ENCODE data around the gene C9orf85. TPM values are rescaled to one million over a fixed set of nuclear protein-coding genes. Genes with fewer than 3 reads are reported as not detected.
"Not testable (repeated sequence)": the region's sequence is repeated elsewhere in the genome, so short reads cannot be mapped to it uniquely, and the experiment has no call there.

C9orf85 gene
- total and polyA plus RNA-seq, 9 donors, result 19.5 to 25.0 (median 20.9) TPM

DNA sequence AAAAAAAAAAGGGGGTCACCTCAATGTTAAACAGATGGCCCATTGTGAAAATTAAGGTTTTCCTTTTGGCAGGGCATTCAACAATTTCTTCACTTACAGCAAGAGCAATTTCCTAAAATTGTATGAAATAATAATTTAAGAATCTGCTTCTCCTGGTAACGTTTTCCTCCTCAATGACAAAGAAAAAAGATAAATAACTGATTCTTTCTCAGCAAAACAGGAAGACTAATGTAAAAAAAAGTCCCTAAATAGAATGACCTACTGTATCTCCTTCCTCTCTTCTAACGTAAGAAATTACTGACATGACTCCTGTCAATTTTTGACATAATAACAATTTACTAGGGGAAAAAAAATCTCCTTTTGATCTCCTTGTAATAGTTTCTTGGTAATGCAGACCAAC is 26.0 kb upstream of the C9orf85 start:
- H3K4me1 ChIP-seq (ENCODE audit: control insufficient read depth, insufficient read depth, low read length), result no peaks in the 10 kb centered on the region
- no peak overlapping the region for H3K27ac ChIP-seq (ENCODE audit: low read length)
- no peaks in the 10 kb centered on the region for H3K27me3 ChIP-seq (ENCODE audit: control insufficient read depth, insufficient read depth, low read length)
- H3K4me3 ChIP-seq (ENCODE audit: low read length), result no peak overlapping the region
- H3K9me3 ChIP-seq (replicated peaks; ENCODE audit: control insufficient read depth, low read depth, low read length), result peaks cover 23% of the 10 kb centered on the region
- DNase-seq, result peak; percentile 7
- H3K36me3 ChIP-seq (ENCODE audit: control insufficient read depth, insufficient read depth, low read length), result no peaks in the 10 kb centered on the region
- no CpG with 5 or more reads among the region's 2 CpGs for WGBS (ENCODE audit: insufficient coverage)

DNA sequence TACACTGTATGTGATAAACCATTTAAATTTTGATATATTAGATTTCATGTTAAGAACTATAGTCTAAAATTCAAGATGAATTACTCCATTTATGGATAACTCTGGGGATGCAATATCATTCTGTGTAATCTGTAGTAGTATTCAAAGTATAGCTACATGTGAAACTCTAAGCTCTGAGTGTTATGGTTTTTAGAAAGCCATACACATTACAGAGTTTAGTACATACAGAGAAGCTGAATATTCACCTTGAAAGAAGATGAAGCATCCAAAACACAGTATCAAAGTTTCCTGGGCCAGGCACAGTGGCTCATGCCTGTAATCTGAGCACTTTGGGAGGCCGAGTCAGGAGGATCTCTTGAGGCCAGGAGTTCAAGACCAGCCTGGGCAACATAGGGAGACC is 25.4 kb upstream of the C9orf85 start:
- H3K9me3 ChIP-seq (replicated peaks; ENCODE audit: control insufficient read depth, low read depth, low read length), result peaks cover 23% of the 10 kb centered on the region
- DNase-seq, result no peak
- H3K36me3 ChIP-seq (ENCODE audit: control insufficient read depth, insufficient read depth, low read length), result no peaks in the 10 kb centered on the region
- H3K4me1 ChIP-seq (ENCODE audit: control insufficient read depth, insufficient read depth, low read length), result no peaks in the 10 kb centered on the region
- H3K27ac ChIP-seq (ENCODE audit: low read length), result no peak overlapping the region
- H3K27me3 ChIP-seq (ENCODE audit: control insufficient read depth, insufficient read depth, low read length), result no peaks in the 10 kb centered on the region
- no CpG with 5 or more reads among the region's 1 CpG for WGBS (ENCODE audit: insufficient coverage)
- no peak overlapping the region for H3K4me3 ChIP-seq (ENCODE audit: low read length)

DNA sequence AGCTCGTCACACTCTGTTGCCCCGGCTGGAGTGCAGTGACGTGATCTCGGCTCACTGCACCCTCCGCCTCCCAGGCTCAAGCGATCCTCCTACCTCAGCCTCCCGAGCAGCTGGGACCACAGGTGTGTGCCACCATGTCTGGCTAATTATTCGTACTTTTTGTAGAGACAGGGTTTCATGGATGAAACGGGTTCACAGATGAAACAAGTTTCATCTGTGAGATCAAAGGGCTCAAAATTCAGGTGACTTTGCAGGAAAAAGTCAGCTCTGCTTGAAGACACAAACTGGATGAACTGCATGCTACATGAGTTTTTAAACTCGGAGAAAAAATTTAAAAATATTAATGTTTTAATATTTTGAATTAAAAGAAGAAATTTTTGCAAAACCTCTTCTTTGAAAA is 24.9 kb upstream of the C9orf85 start:
- no peak overlapping the region for H3K4me3 ChIP-seq (ENCODE audit: low read length)
- no peaks in the 10 kb centered on the region for H3K27me3 ChIP-seq (ENCODE audit: control insufficient read depth, insufficient read depth, low read length)
- peaks cover 23% of the 10 kb centered on the region for H3K9me3 ChIP-seq (replicated peaks; ENCODE audit: control insufficient read depth, low read depth, low read length)
- H3K4me1 ChIP-seq (ENCODE audit: control insufficient read depth, insufficient read depth, low read length), result no peaks in the 10 kb centered on the region
- no peaks in the 10 kb centered on the region for H3K36me3 ChIP-seq (ENCODE audit: control insufficient read depth, insufficient read depth, low read length)
- no peak overlapping the region for H3K27ac ChIP-seq (ENCODE audit: low read length)
- 93% methylated on average over 7 of the region's 10 CpGs for WGBS (ENCODE audit: insufficient coverage)
- DNase-seq, result no peak

DNA sequence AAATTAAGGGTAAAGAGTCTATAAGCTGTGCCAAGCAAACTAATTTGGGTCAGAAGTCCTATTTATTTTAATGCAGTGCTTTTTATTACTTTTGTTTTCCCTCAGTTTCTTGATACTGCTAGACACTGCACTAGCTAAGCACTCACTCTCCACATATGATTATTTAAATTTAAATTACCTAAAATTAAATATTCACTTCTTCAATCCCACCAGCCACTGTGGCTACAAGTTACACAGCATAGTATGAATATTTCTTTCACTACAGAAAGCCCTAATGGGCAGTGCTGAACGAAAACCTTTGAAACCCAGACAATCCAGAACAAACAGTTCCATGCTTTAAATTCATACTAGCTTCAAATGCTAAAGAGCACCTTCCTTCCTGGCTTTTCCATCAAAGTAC is 24.1 kb upstream of the C9orf85 start:
- no peaks in the 10 kb centered on the region for H3K36me3 ChIP-seq (ENCODE audit: control insufficient read depth, insufficient read depth, low read length)
- no peak overlapping the region for H3K4me3 ChIP-seq (ENCODE audit: low read length)
- no peaks in the 10 kb centered on the region for H3K27me3 ChIP-seq (ENCODE audit: control insufficient read depth, insufficient read depth, low read length)
- H3K27ac ChIP-seq (ENCODE audit: low read length), result no peak overlapping the region
- H3K4me1 ChIP-seq (ENCODE audit: control insufficient read depth, insufficient read depth, low read length), result no peaks in the 10 kb centered on the region
- no CpG with 5 or more reads among the region's 1 CpG for WGBS (ENCODE audit: insufficient coverage)
- H3K9me3 ChIP-seq (replicated peaks; ENCODE audit: control insufficient read depth, low read depth, low read length), result peaks cover 18% of the 10 kb centered on the region
- DNase-seq, result no peak

DNA sequence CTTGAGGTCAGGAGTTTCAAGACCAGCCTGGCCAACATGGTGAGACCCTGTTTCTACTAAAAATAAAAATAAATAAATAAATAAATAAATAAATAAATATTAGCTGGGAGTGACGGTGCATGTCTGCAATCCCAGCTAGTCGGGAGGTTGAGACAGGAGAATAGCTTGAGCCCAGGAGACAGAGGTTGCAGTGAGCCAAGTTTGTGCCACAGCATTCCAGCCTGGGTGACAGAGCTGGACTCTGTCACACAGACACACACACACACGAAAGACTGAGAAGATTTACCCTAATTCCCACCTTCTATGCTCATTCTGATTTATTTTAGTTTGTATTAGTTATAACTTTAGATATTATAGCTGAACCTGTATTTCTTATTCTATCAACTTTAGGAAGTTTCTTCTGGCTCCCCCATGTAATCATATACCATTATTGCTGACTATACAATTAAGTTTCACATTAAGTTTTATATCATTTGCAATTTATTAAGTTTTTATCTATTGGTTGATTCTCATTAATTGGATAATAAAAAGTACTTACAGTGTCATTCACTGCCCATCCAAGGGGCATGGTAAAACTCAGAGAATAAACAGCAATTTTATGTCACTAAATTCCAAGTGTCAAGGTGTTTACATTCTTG is 21.3 kb upstream of the C9orf85 start:
- no peaks in the 10 kb centered on the region for H3K36me3 ChIP-seq (ENCODE audit: control insufficient read depth, insufficient read depth, low read length)
- H3K27ac ChIP-seq (ENCODE audit: low read length), result no peak overlapping the region
- no CpG with 5 or more reads among the region's 3 CpGs for WGBS (ENCODE audit: insufficient coverage)
- no peaks in the 10 kb centered on the region for H3K9me3 ChIP-seq (replicated peaks; ENCODE audit: control insufficient read depth, low read depth, low read length)
- no peak for DNase-seq
- H3K4me3 ChIP-seq (ENCODE audit: low read length), result no peak overlapping the region
- no peaks in the 10 kb centered on the region for H3K27me3 ChIP-seq (ENCODE audit: control insufficient read depth, insufficient read depth, low read length)
- no peaks in the 10 kb centered on the region for H3K4me1 ChIP-seq (ENCODE audit: control insufficient read depth, insufficient read depth, low read length)

DNA sequence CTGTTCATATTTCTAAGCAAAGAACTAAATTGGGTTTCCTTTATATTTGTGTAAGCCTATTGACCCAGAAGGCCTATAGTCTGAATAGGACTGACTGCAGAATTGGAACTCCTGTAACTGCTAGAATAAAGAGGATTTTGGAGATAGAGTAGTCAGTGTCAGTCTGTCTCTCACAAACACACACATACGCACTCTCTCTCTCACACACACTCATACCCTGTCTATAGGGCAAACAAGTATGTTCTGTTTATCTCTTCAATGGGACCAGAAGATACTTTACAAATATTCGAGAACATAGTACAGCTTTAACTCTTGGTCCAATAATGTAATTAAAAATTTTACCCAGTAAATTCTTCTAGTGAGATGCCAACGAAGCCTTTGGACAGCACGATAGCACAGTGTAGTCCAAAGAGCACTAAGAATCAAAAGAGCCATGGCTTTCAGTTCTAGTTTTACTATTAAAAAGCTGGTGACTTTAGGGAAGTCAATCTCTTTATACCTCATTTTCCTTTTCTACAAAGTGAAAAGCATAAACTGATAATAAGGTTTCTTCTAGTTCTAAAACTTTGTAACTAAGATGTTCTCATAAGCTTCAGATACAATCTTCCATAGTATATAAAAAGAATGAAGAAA is 19.8 kb upstream of the C9orf85 start:
- H3K4me1 ChIP-seq (ENCODE audit: control insufficient read depth, insufficient read depth, low read length), result no peaks in the 10 kb centered on the region
- no peak overlapping the region for H3K27ac ChIP-seq (ENCODE audit: low read length)
- H3K27me3 ChIP-seq (ENCODE audit: control insufficient read depth, insufficient read depth, low read length), result no peaks in the 10 kb centered on the region
- WGBS (ENCODE audit: insufficient coverage), result no CpG with 5 or more reads among the region's 4 CpGs
- no peaks in the 10 kb centered on the region for H3K9me3 ChIP-seq (replicated peaks; ENCODE audit: control insufficient read depth, low read depth, low read length)
- DNase-seq, result no peak
- H3K36me3 ChIP-seq (ENCODE audit: control insufficient read depth, insufficient read depth, low read length), result no peaks in the 10 kb centered on the region
- no peak overlapping the region for H3K4me3 ChIP-seq (ENCODE audit: low read length)

DNA sequence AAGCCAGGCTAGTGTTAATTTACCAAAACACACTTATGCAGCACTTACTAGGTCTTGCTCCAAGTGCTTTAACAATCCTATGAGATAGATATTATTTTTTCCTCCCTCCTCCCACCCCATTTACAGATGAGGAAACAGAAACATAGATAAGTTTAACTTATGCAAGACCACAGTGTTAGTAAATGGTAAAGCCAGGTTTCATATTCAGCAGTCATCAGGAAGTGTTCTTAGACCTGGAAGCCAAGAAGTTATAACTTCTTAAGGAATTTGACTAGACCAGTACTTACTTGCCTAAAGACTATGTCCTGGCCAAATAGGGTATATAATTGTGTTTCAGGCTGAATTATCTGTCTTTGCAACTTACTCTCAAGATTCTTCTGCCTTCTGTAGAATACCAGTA is 16.3 kb upstream of the C9orf85 start:
- H3K4me1 ChIP-seq (ENCODE audit: control insufficient read depth, insufficient read depth, low read length), result peaks cover 4% of the 10 kb centered on the region

DNA sequence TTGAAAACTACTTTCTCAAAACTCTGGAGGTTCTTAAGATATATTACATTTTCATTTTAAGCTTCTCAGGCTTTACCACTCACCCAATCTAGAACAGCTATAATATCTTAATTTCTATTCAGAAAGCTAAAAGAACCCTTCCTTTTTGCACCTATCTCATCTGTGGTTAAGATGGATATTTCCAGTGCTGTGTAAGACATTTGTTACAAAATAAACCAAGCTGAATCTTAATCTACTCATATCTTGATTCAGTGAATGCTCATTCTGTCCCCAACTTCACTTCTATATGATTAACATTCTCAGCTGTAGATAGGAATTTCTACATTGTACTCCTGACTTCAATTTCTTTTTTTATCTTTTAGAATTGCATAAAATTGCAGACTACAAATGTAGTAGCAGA is 15.5 kb upstream of the C9orf85 start:
- no peak overlapping the region for H3K27ac ChIP-seq (ENCODE audit: low read length)

More for the DNA sequence above, 16.3 kb upstream of the C9orf85 start:
- no peak for DNase-seq
- no peak overlapping the region for H3K27ac ChIP-seq (ENCODE audit: low read length)
- H3K9me3 ChIP-seq (replicated peaks; ENCODE audit: control insufficient read depth, low read depth, low read length), result no peaks in the 10 kb centered on the region
- H3K36me3 ChIP-seq (ENCODE audit: control insufficient read depth, insufficient read depth, low read length), result no peaks in the 10 kb centered on the region
- H3K4me3 ChIP-seq (ENCODE audit: low read length), result no peak overlapping the region
- H3K27me3 ChIP-seq (ENCODE audit: control insufficient read depth, insufficient read depth, low read length), result no peaks in the 10 kb centered on the region

DNA sequence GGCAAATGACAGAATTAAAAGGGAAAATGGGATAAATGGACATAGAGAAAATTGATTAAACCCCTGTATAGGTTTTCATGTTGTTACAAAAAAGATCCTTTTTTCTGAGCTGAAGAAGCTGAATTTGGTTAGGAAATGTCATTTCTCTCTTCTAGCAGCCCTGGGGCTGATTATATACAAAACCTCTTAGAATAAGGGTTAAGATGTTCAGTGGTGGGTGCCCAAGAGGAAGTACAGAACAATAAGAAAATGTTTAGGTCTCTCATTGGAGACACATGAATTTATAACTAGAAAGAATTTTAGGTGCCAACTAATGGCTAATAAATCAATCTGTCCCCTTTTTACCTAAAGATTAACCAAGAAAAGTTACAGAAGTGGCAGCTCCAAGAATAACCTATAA is 14.7 kb upstream of the C9orf85 start:
- H3K4me1 ChIP-seq (ENCODE audit: control insufficient read depth, insufficient read depth, low read length), result peaks cover 4% of the 10 kb centered on the region
- H3K9me3 ChIP-seq (replicated peaks; ENCODE audit: control insufficient read depth, low read depth, low read length), result no peaks in the 10 kb centered on the region
- H3K27me3 ChIP-seq (ENCODE audit: control insufficient read depth, insufficient read depth, low read length), result no peaks in the 10 kb centered on the region
- DNase-seq, result no peak
- no peaks in the 10 kb centered on the region for H3K36me3 ChIP-seq (ENCODE audit: control insufficient read depth, insufficient read depth, low read length)
- no peak overlapping the region for H3K27ac ChIP-seq (ENCODE audit: low read length)
- no peak overlapping the region for H3K4me3 ChIP-seq (ENCODE audit: low read length)

More for the DNA sequence above, 15.5 kb upstream of the C9orf85 start:
- Histone ChIP-seq H3K4me3 (ENCODE audit: low read length) (no peak overlapping the region), H3K36me3 (ENCODE audit: control insufficient read depth, insufficient read depth, low read length) (no peaks in the 10 kb centered on the region), H3K9me3 (replicated peaks; ENCODE audit: control insufficient read depth, low read depth, low read length) (no peaks in the 10 kb centered on the region), H3K4me1 (ENCODE audit: control insufficient read depth, insufficient read depth, low read length) (peaks cover 4% of the 10 kb centered on the region), H3K27me3 (ENCODE audit: control insufficient read depth, insufficient read depth, low read length) (no peaks in the 10 kb centered on the region)
- DNase-seq, result no peak

DNA sequence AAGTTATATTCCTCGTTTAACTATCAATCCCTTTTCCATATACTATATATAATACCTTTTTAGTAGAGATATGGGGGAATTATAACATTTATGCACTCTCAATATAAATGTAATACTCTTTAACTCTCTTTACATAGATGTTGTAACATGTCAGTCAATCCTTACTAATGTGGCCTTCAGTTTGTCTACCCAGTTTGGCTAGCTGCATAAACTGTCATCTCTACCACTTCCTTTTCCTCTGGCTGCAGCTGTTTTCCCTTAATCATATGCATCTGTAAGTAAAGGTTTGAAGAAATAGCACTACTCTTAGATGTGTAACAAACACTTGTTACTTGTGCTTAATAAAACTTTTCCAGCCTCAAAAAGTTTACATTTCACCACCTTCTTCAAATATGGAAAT is 13.9 kb upstream of the C9orf85 start:
- Histone ChIP-seq H3K4me1 (ENCODE audit: control insufficient read depth, insufficient read depth, low read length) (peaks cover 4% of the 10 kb centered on the region), H3K9me3 (replicated peaks; ENCODE audit: control insufficient read depth, low read depth, low read length) (no peaks in the 10 kb centered on the region), H3K36me3 (ENCODE audit: control insufficient read depth, insufficient read depth, low read length) (no peaks in the 10 kb centered on the region), H3K4me3 (ENCODE audit: low read length) (no peak overlapping the region), H3K27ac (ENCODE audit: low read length) (no peak overlapping the region), H3K27me3 (ENCODE audit: control insufficient read depth, insufficient read depth, low read length) (no peaks in the 10 kb centered on the region)
- DNase-seq, result peak; percentile 22
- WGBS (ENCODE audit: insufficient coverage), result no CpG with 5 or more reads among the region's 1 CpG

DNA sequence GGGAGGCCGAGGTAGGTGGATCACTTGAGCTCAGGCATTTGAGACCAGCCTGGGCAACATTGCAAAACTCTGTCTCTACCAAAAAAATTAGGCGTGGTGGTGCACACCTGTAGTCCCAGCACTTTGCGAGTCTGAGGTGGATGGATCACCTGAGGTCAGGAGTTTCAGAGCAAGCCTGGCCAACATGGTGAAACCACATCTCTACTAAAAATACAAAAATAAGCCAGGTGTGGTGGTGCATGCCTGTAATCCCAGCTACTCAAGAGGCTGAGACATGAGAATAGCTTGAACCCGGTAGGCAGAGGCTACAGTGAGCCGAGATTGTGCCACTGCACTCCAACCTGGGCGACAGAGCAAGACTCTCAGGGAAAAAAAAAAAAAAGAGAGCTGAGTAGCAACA is 12.7 kb upstream of the C9orf85 start:
- not testable (repeated sequence) for H3K27me3 ChIP-seq (ENCODE audit: control insufficient read depth, insufficient read depth, low read length); DNase-seq; H3K36me3 ChIP-seq (ENCODE audit: control insufficient read depth, insufficient read depth, low read length); H3K4me1 ChIP-seq (ENCODE audit: control insufficient read depth, insufficient read depth, low read length); H3K27ac ChIP-seq (ENCODE audit: low read length); H3K4me3 ChIP-seq (ENCODE audit: low read length); H3K9me3 ChIP-seq (replicated peaks; ENCODE audit: control insufficient read depth, low read depth, low read length)
- 97% methylated on average over 5 of the region's 6 CpGs for whole genome bisulfite sequencing (ENCODE audit: insufficient coverage)

Data from muscle of leg (tissue), 11 donors.